ENCODE measurements around the gene ELL3.
A peak's percentile ranks its signal among the peaks of the same experiment; 100 is the strongest.
"Not testable (repeated sequence)": the region's sequence is repeated elsewhere in the genome, so short reads cannot be mapped to it uniquely, and the experiment has no call there.

The ELL3 gene, protein sequence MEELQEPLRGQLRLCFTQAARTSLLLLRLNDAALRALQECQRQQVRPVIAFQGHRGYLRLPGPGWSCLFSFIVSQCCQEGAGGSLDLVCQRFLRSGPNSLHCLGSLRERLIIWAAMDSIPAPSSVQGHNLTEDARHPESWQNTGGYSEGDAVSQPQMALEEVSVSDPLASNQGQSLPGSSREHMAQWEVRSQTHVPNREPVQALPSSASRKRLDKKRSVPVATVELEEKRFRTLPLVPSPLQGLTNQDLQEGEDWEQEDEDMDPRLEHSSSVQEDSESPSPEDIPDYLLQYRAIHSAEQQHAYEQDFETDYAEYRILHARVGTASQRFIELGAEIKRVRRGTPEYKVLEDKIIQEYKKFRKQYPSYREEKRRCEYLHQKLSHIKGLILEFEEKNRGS

DNA sequence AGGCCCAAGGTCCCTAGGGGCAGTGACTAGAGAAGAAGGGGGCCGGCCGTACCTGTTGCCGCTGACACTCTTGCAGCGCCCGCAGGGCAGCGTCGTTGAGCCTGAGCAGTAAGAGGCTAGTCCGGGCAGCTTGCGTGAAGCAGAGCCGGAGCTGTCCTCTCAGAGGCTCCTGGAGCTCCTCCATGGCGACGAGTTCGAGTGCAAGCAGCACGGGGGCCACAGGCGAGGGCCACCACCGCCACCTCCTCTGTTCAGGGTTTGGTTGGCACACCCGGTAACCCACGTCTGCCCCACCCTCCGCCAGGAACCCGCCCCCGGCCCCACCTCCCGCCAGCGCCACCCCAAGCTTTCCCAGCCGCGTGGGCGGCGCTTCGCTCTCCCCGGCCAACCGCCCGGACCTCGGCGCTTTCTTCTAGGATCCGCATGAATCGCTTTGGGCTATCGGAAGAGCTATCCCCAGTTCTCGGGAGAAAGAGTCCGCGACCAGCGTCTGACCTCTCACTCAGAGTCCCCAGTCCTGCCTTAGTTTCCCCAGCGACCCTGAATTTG, at the start of gene ELL3:
Gene ELL3 (minus strand): TSS at position 249 of the 549 bp plus-strand sequence. CDS start 65 bp downstream, at position 184.
- DNase-seq (ENCODE audit: low spot score): peak; percentile 65

DNA sequence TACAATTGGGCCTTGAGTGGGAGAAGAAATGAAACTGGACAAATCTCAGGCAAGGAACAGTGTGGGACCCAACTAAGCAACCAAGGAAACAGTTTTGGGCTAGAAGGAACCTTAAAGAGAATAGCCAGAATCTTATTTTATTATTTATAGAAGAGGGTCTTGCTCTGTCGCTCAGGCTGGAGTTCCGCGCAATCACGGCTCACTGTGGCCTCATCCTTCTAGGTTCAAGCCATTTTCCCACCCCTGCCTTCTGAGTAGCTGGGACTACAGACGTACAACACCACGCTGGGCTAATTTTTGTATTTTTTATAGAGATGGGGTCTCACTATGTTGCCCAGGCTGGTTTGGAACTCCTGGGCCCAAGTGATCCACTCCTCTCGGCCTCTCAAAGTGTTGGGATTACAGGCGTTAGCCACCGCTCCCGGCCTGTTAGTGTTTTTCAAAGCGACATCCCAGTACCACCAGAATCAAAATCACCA, 49.3 kb upstream of the ELL3 start:
- no peak for DNase-seq (ENCODE audit: low spot score)

DNA sequence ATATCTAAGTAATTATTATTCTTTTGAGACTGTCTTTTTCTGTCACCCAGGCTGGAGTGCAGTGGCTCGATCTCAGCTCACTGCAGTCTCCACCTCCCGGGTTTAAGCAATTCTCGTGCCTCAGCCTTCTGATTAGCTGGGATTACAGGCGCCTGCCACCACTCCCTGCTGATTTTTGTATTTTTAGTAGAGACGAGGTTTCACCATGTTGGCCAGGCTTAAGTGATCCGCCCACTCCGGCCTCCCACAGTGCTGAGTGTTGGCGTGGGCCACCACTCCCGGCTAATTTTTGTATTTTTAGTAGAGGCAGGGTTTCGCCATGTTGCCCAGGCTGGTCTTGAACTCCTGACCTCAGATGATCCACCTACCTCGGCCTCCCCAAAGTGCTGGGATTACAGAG, 48.5 kb upstream of the ELL3 start:
- DNase-seq (ENCODE audit: low spot score): not testable (repeated sequence)

DNA sequence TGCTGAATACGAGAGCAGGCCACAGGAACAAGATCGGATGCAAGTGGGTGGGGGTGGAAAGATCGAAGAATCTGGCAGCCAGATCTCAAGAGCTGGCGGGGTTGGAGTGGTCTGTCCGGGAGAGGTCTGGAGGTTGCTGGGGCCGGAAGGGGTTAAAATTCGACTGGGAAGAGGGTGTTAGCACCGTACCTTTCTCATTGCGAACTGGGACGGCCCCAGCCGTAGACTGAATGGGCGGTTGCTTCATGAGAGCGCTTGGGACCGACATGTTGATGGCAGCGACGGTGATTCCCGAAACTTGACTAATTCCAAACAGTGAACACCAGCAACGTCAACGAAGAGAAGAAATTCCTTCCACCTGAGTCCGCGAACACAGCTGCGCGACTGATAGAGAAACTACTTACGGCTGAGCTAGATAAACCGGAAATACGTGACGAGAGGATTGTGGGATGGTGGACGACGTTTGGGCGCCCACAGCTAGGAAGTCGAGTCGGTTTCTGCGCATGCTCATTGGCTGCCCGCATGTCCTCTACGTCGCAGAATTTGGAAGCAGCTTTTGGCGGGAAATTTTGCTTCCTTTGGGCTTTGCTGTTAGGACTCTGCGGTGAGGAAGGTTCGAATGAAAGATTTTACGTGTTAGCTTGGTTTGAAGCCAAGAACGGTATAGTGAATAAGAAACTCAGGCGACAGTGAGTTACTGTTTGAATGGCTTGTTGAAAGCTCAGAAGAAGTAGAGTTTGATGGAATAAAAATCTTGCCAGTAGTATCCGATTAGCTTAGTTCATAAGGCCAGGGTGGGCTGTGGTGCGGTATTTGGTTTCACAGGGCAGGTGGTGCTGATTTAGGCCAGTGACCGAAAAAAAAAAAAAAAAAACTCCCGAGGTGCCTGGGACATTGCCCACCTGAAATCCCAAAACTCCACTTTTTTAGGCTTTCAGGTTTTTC, 47.8 kb upstream of the ELL3 start, which contains the start of gene MFAP1:
Gene MFAP1 (minus strand): TSS at position 389 of the 945 bp plus-strand sequence. CDS start 121 bp downstream, at position 268.
- DNase-seq (ENCODE audit: low spot score): peak; percentile 99

DNA sequence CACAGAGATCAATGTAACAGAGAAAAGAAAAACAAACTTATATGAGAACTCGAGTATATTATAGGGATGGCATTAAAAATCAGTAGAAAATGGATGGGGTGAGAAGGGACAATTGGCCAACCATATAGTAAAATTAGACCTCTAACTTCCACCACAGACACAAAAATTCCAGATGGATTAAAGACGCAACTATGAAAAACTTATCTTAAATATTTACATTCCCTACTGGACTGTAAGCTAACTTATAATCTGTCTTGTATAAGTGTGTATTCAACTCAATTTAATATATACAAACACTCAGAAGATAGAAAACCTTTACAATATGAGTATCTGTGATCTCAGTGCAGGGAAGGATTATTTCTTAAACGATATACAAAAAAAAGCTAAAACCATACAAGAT, 44.7 kb upstream of the ELL3 start:
- no peak for DNase-seq (ENCODE audit: low spot score)

DNA sequence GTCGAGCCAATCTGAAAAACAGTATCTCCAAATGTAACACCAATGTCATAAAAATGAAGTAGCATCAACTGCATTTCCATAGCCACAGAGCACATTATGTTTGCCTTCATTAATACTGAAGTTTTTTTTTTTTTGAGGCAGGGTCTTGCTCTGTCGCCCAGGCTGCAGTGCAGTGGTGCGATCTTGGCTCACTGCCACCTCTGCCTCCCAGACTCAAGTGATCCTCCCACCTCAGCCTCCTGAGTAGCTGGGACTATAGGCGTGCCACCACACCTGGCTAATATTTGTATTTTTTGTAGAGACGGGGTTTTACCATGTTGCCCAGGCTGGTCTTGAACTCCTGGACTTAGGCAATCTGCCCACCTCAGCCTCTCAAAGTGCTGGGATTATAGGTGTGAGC, 38.3 kb upstream of the ELL3 start:
- not testable (repeated sequence) for DNase-seq (ENCODE audit: low spot score)

DNA sequence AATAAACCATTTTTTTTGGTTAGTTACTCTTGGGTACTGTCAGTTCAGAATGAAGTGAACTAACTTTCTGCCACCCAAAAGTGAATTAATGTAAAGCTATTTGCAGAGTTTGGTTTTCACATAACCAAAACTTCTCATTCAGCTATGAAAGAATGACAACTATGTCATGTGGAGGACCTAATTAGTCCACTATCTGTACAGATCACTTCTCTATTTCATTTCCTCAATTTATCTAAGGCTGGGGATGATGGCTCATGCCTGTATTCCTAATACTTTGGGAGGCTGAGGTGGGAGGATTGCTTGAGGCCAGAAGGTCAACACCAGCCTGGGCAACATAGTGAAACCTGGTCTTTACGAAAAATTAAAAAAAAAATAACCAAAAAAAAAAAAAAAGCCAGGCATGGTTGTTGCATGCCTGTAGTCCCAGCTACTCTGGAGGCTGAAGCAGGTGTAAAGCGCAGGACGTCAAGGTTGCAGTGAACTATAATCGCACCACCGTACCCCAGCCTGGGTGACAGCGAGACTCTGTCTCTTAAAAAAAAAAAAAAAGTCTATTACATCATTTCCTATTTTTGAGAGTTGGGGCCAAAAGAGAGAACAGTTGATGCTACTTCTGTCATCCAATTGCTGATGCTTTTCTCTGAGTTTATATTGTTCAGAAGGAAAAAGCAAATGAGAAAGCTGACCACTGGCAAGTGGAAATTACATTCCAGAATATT, 32.4 kb upstream of the ELL3 start:
- DNase-seq (ENCODE audit: low spot score): no peak

DNA sequence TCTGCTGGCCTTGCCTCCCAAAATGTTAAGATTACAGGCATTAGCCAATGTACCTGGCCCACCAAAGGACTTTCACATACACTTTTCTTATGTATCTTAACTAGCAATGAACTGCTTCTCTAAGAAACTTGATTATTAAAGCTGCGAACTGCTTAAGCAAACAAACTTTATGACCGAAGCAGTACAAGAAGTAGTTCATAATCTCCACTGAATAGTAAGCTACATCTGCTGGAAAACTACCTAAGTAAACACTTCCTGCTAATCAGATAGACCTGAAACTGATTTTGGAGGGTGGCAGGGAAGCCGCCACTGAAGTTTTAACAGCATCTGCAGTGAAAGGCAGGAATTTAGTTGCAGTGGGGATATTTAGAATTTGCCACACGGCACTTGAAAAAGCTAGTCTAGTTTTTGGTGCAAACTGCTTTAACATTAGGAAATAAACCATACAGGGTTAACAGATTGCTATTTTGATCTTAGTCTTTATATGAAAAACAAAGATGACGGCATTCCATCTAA, 31.7 kb upstream of the ELL3 start:
- DNase-seq (ENCODE audit: low spot score): no peak

DNA sequence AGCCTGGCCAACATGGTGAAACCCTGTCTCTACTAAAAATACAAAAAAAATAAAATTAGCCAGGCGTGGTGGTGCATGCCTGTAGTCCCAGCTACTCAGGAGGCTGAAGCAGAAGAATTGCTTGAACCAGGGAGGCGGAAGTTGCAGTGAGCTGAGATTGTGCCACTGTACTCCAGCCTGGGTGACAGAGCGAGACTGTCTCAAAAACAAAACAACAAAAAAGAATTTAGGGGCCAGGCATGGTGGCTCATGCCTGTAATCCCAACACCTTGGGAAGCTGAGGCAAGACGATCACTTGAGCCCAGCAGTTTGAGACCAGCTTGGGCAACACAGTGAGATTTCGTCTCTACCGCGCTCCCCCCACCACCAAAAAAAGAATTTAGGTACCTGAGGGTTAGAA, 25.9 kb upstream of the ELL3 start:
- not testable (repeated sequence) for DNase-seq (ENCODE audit: low spot score)

DNA sequence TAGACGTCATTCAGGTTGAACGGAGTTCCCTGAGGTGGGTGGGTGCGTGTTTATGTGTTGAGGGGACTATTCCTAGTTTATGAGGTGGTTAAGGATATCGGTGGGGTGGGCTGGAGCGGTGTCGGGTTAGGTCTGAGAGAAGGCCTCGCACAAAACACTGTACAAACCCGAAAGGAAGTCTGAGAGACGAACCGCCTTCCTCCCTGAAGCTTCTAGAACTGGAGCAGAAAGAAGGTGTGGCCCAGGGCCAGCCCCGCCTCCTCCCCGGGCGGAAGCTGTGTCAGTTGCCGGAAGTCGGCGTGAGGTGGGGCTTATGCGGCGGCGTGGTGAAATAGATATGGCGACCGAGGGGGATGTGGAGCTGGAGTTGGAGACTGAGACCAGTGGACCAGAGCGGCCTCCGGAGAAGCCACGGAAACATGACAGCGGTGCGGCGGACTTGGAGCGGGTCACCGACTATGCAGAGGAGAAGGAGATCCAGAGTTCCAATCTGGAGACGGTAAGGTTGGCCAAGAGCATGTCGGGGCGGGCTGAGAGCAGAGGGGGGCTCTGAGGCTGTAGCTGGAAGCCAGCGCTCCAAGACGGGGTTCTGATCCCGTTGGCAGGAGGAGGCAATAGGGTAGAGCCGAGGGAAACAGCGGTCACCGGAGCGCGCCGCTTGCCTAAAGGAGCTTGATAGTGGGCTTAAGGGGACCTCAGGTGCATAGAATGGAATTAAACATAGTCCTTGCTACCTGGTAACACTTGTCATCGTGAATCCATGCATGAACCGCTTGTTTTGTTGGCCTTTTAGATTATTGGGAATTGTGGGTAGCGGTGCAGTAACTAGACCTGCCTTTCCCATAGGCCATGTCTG, 23.7 kb upstream of the ELL3 start, which contains the start of gene HYPK:
Gene HYPK (plus strand): TSS at position 314 of the 856 bp plus-strand sequence. CDS start 24 bp downstream, at position 338.
- DNase-seq (ENCODE audit: low spot score): peak; percentile 96

DNA sequence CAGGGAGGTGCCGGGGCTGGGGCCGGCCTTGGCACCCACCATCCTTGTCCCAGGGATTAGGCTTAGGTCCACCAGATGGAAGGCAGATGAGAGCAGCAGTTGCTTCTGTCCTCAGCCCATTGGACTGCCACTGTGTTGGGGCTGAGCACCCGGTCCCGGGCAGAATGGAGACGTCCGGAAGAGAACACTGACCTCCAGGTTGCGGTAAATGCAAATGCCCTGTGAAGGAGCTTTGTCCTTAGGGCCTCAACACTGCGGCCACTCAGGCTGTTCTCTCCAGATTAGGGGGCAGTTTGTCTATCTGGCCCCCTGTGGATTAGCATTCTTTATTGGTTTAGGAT, 23.1 kb upstream of the ELL3 start, which contains the start of gene SERINC4:
Gene SERINC4 (minus strand): TSS at position 276 of the 341 bp plus-strand sequence. CDS start 234 bp downstream, at position 42.
- DNase-seq (ENCODE audit: low spot score): no peak

DNA sequence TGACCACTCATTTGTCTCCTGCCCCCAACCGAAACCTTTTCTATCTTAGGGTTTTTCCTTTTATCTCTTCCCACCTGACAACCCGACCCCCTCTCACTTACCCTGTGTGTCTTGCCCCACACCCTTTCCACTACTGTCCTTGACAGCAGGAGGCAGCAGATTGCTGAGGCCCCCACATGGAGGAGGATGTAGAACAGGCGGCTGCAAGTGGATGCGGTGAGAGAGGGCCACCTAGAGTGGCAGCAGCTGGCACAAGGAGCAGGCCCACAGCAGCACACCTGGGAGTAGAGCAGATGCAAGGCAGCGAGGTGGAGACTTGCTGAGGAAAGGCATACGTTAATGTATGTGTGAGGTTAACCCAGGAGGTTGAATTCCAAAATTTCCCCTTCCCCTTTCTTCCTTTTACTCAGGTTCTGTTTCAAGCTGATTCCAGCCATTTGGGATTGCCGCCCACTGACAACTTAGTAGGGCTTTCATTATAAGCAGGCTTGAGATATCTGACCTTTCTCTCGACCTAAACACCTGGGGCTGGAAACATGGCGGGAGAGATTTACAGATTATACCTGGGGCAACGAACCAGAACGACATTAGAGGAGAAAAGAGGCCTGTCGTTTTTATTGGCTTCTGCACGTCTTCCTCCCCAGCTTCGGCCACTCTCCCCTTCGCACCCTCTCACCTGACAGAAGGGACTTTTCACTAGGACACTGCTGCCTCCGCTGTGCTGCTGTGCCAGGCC, 22.6 kb upstream of the ELL3 start:
- DNase-seq (ENCODE audit: low spot score): no peak

DNA sequence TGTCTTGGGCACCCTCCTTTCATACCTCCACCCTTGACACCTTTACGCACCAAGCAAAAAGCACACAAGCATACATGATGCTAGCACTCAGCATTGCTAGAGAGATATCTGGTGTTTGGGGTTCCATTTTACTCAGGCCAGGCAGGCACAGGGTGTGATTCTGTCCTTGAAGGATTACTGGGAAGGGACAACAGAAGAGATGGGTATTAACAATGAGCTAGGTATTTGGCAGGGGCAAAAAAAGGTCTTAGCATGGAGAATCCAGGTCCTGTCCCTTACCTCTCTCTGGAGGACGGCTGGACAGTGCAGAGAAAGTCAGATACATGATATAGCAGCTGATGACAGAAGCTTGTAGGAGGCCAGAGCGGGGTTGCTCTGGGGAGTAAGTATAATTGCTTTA, 19.8 kb upstream of the ELL3 start:
- DNase-seq (ENCODE audit: low spot score): no peak

DNA sequence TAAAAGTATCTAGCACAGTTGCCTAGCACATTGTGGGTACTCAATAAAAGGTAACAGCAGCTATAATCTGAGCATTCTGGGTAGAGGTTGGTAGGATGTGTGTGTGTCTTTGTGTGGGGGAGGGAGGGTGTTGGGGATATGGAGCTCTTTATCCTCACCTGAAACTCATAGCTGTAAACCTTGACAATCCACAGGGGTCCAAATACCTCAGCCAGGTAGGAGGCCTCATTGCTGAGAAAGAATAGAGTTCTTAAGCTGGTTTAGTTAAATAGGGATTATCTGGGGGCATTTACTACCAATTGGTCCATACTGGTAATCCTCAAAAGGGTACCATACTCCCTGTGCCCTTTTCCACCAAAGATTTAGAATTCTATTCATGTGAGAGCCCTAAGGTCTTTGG, 19.2 kb upstream of the ELL3 start:
- no peak for DNase-seq (ENCODE audit: low spot score)

DNA sequence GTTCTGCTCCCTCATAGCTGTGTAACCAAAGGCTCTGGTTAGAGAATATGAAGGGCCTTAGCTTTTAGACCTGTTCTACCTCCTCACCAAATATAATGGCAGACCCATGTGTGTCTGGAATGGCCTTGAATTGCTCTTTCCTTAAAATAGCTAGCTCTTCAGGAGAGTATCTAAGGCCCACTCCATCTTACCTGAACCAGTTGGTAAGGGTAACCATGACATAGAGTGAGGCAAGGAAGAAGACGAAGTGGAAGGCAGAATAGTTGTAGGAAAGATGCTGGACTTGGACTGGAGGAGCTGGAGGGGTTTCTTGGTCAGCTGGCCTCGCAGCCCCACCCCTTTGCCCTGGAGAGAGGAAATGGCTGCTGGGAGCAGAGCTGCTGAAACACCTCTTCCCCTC, 18.4 kb upstream of the ELL3 start:
- DNase-seq (ENCODE audit: low spot score): no peak

DNA sequence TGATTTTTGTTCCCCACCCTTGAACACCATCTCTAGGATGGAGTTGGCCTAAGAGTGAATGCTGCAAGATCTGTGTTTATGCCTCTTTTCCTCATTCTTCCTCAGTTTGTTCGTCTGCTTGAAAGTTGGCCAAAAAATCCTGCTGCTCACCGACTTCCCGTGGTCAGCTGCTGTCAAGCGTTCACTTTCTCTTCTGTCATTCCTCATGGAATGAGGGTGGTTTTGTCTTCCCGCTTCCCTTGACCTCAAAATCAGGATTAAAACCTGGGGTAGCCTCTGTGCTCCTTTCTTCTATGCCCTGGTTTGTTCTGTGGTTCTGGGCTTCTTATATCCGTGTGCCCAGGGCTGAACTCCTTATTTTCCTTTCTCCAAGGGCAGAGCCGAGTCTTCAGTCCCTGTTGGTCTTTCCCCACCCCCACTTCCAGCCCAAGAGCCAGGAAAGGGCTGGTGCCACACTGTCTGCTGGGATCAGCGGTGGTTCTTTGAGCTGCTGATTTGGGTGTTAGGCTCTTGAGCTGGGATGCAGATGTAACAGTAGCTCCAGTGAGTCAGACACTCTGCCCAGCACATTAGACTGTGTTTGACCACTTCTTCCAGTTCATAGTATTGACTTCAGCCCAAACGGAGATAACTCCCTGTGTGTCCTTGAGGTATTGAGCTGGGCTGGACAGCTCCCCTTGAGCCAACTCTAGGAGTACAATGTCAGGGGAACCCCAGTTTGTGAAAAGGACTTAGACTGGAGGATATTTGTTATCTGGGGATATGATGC, 17.7 kb upstream of the ELL3 start:
- no peak for DNase-seq (ENCODE audit: low spot score)

DNA sequence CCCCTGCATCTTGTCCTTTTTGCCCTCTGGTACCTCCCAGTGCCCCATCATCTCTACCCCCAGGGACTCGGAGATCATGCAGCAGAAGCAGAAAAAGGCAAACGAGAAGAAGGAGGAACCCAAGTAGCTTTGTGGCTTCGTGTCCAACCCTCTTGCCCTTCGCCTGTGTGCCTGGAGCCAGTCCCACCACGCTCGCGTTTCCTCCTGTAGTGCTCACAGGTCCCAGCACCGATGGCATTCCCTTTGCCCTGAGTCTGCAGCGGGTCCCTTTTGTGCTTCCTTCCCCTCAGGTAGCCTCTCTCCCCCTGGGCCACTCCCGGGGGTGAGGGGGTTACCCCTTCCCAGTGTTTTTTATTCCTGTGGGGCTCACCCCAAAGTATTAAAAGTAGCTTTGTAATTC, 16.9 kb upstream of the ELL3 start:
- DNase-seq (ENCODE audit: low spot score): no peak

DNA sequence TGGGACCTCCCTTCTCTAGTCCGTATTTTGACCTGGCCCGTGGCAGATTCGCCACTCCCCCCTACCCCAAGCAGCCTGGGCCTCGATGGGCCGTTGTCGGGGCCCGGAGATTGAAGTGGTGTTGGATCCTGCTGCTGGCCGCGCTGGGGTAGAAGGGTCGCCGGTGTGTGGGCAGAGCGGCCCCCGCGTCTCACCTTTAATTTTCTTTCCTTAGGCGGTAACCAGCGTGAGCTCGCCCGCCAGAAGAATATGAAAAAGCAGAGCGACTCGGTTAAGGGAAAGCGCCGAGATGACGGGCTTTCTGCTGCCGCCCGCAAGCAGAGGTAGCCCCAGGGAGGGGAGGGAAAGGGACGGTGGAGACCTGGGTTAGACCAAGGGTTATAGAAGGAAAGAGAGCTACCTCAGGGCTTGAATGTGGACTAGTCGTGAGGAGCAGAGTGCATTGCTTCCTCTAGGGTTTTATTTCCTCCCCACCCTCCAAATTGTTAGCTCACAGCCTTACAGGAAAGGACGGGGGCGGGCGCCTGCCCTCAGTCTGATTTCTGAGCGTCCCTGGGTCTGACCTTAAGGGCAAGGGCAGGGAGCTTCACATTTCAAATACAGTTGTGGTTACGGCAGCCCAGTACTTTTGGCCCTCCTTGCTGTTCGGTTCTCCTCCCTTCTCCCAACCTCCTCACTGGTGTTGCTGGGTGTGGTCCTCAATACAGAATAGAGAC, 16.2 kb upstream of the ELL3 start:
- no peak for DNase-seq (ENCODE audit: low spot score)

Measured in Ammon's horn (tissue), 1 donor.